Glutamatergic neuron (in vitro differentiated cells): ENCODE data around the gene RAB1A. TPM values are rescaled to one million over a fixed set of nuclear protein-coding genes. Genes with fewer than 3 reads are reported as not detected.

ENCODE experiments used
- DNase-seq: peaks from one replicate; pipeline ENCODE4 v3.0.0; 2022
- H3K27ac Mint-ChIP-seq: one replicate; pipeline ENCODE4 v1.8.0; 2020; ENCODE audit warnings: mild to moderate bottlenecking, mixed read lengths, inconsistent platforms; ENCODE audit not compliant: unreplicated experiment
- H3K27me3 Mint-ChIP-seq: one replicate; pipeline ENCODE4 v1.8.0; 2020; ENCODE audit warnings: mild to moderate bottlenecking, moderate library complexity, mixed read lengths, inconsistent platforms; ENCODE audit not compliant: unreplicated experiment
- H3K36me3 Mint-ChIP-seq: one replicate; pipeline ENCODE4 v1.8.0; 2020; ENCODE audit warnings: mild to moderate bottlenecking, mixed read lengths, inconsistent platforms; ENCODE audit not compliant: unreplicated experiment
- H3K4me1 Mint-ChIP-seq: one replicate; pipeline ENCODE4 v1.8.0; 2020; ENCODE audit warnings: mild to moderate bottlenecking, low read depth, mixed read lengths, inconsistent platforms; ENCODE audit not compliant: unreplicated experiment
- H3K4me3 Mint-ChIP-seq: one replicate; pipeline ENCODE4 v1.8.0; 2020; ENCODE audit warnings: mild to moderate bottlenecking, mixed read lengths, inconsistent platforms; ENCODE audit not compliant: unreplicated experiment
- H3K9me3 Mint-ChIP-seq: one replicate; pipeline ENCODE4 v1.8.0; 2020; ENCODE audit warnings: mild to moderate bottlenecking, moderate library complexity, mixed read lengths, inconsistent platforms; ENCODE audit not compliant: unreplicated experiment
- total RNA-seq: library from RNA; stranded (reverse); fragmentation: NEBNext Ultra II Directional; extraction: Animal tissue kit (Norgen Biotek cat#: 25700); gene quantifications from one replicate; pipeline ENCODE4 v1.2.1, GENCODE V29; 2021; ENCODE audit not compliant: unreplicated experiment
- TF ChIP-seq, protein P1 (sequence below): fragments of 200-600 bp; sonication (generic); IDR thresholded peaks from one replicate; pipeline ENCODE4 v1.5.0; 2021; ENCODE audit not compliant: partially characterized antibody, unreplicated experiment

Gene RAB1A
- total RNA-seq, 1 donor from 2014 or later = 161 TPM

DNA sequence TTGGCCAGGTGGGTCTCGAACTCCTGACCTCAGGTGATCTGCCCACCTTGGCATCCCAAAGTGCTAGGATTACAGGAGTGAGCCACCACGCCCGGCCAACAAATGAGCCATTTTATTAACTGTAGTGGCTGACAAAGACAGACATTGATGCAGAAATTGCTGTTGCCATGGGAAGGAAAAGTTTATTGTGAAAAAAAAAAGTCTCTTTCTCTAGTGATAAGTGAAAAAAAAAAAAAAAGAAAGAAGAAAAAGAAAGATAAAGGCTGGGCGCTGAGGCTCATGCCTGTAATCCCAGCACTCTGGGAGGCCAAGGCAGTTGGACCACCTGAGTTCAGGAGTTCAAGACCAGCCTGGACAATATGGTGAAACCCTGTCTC, 39.8 kb upstream of the RAB1A start:
- no peak overlapping the region for H3K27ac Mint-ChIP-seq
- no peaks in the 10 kb centered on the region for H3K27me3 Mint-ChIP-seq
- H3K4me3 Mint-ChIP-seq = no peak overlapping the region
- peaks cover 1% of the 10 kb centered on the region for H3K9me3 Mint-ChIP-seq
- H3K36me3 Mint-ChIP-seq = no peaks in the 10 kb centered on the region
- no peaks in the 10 kb centered on the region for H3K4me1 Mint-ChIP-seq
- no peak for DNase-seq
- TF ChIP-seq, protein P1, sequence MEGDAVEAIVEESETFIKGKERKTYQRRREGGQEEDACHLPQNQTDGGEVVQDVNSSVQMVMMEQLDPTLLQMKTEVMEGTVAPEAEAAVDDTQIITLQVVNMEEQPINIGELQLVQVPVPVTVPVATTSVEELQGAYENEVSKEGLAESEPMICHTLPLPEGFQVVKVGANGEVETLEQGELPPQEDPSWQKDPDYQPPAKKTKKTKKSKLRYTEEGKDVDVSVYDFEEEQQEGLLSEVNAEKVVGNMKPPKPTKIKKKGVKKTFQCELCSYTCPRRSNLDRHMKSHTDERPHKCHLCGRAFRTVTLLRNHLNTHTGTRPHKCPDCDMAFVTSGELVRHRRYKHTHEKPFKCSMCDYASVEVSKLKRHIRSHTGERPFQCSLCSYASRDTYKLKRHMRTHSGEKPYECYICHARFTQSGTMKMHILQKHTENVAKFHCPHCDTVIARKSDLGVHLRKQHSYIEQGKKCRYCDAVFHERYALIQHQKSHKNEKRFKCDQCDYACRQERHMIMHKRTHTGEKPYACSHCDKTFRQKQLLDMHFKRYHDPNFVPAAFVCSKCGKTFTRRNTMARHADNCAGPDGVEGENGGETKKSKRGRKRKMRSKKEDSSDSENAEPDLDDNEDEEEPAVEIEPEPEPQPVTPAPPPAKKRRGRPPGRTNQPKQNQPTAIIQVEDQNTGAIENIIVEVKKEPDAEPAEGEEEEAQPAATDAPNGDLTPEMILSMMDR = no peak

DNA sequence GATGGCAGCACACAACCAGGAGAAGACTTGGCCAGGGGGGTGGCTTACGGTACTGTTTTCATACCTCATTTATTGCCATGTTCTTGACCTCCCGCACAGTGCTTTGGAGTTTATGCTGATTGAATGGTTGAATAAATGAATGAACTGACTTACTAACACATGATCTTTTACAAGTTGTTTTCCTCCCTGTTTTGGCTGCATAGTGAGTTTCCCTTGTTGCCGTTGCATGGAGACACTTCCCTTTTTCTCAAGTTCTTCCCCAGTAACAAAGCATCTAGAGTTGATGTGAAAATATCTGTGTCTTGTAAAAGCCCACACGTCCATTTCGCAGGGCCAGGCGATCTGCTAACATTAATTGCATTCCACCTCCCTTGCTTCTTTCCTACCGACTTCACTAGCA, 35.7 kb upstream of the RAB1A start:
- Mint-ChIP-seq H3K27ac (no peak overlapping the region), H3K36me3 (no peaks in the 10 kb centered on the region), H3K9me3 (peaks cover 1% of the 10 kb centered on the region), H3K27me3 (no peaks in the 10 kb centered on the region), H3K4me3 (no peak overlapping the region), H3K4me1 (no peaks in the 10 kb centered on the region)
- no peak for DNase-seq
- TF ChIP-seq, protein P1 = no peak

DNA sequence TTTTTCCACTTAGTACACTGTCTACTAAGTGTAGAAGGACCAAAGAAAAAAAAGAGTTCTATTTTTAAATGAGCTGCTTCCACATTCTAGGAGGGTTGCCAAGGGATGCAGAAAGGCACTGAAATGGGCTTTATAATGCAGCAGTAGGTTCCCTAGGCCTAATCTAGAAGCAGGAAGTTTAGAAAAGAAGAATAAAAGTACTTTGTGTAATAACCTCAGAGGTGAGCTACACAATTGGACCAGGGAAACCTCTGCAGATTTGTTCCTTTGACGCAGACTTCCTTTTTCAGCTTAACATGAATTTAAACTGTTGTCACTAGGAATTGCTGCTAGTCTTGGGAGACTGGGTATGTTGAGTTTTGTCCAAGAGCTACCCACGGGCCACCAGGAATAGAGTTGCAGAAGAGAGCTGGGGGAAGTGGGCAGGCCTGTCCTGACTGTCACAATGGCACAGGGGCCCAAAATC, 34.6 kb upstream of the RAB1A start:
- H3K27ac Mint-ChIP-seq = no peak overlapping the region
- TF ChIP-seq, protein P1 = no peak
- no peaks in the 10 kb centered on the region for H3K27me3 Mint-ChIP-seq
- no peaks in the 10 kb centered on the region for H3K36me3 Mint-ChIP-seq
- no peak overlapping the region for H3K4me3 Mint-ChIP-seq
- peaks cover 1% of the 10 kb centered on the region for H3K9me3 Mint-ChIP-seq
- no peak for DNase-seq
- no peaks in the 10 kb centered on the region for H3K4me1 Mint-ChIP-seq

DNA sequence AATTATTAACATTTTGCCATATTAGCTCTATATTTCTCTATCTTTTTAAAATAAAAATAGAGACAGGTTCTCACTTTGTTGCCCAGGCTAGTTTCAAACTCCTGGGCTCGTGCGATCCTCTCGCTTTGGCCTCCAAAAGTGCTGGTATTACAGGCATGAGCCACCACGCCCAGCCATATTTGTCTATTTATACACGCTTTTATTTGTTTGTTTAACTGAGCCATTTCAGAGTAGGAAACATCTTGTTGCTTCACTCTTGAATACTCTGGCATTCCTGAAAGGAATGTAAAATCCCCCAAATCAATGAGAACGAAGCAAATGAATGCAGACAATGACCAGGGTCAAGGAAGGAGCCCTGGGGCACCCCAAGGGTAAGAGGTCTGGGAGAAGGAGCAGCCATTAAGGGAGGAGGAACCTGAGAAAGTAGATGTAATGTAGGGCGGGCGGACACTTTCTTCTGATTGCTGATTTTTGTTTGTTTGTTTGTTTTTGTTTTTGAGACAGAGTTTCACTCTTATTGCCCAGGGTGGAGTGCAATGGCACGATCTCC, 31.7 kb upstream of the RAB1A start:
- no peaks in the 10 kb centered on the region for H3K27me3 Mint-ChIP-seq
- no peaks in the 10 kb centered on the region for H3K9me3 Mint-ChIP-seq
- TF ChIP-seq, protein P1 = no peak
- DNase-seq = no peak
- H3K4me3 Mint-ChIP-seq = no peak overlapping the region
- H3K4me1 Mint-ChIP-seq = no peaks in the 10 kb centered on the region
- no peaks in the 10 kb centered on the region for H3K36me3 Mint-ChIP-seq
- H3K27ac Mint-ChIP-seq = no peak overlapping the region

DNA sequence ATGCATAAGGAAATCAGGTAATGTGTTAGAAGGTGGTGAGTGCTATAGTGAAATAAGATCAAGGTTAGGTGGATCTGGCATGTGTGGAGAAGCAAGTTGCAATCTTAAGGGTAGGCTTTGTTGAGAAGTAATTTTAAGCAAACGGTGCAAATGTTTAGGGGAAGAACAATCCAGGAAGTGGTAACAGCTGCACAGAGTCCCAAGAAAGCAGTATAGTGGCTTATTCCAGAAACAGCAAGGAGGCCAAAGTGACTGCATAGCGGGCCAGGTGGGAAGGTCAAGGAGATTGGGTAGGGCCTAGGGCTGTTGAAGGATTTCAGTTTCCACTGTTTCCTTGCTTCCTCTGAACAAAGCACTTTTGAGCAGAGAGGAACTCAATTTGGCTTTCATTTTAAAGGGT, 30.0 kb upstream of the RAB1A start:
- Mint-ChIP-seq H3K9me3 (no peaks in the 10 kb centered on the region), H3K27me3 (no peaks in the 10 kb centered on the region)

More for the DNA sequence above, 30.0 kb upstream of the RAB1A start:
- H3K27ac Mint-ChIP-seq = no peak overlapping the region
- no peak for DNase-seq
- H3K4me3 Mint-ChIP-seq = no peak overlapping the region
- no peaks in the 10 kb centered on the region for H3K4me1 Mint-ChIP-seq
- no peaks in the 10 kb centered on the region for H3K36me3 Mint-ChIP-seq
- TF ChIP-seq, protein P1 = no peak
